Stimulated activated CD8-positive, alpha-beta memory T cell treated with anti-CD3 and anti-CD28 coated beads, Interleukin-15, amount 100 ng/mL, for 48 hours (primary cell): Measurements from ENCODE around the gene SENP7.
"Not testable (repeated sequence)": the region's sequence is repeated elsewhere in the genome, so short reads cannot be mapped to it uniquely, and the experiment has no call there.

Experiments used
- DNase-seq, 2 donors: peaks; one replicate each; pipeline ENCODE4 v3.0.0-alpha.2; 2020; ENCODE audit warnings: low read depth in 2 of 2

The SENP7 gene

DNA sequence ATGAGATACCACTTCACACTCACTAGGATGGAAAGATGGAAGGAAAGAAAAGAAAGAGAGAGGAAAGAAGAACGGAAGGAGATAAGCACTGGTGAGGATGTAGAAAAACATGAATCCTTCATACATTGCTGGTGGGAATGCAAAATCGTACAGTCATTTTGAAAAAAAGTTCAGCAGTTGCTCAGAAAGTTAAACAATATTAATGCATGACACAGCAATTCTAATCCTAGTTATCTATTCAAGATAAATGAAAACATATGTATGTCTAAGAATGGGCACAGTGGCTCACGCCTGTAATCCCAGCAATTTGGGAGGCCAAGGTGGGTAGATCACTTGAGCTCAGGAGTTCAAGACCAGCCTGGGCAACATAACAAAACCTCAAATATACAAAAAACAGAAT is 59.1 kb downstream of the SENP7 start:
- DNase-seq, result no peak

DNA sequence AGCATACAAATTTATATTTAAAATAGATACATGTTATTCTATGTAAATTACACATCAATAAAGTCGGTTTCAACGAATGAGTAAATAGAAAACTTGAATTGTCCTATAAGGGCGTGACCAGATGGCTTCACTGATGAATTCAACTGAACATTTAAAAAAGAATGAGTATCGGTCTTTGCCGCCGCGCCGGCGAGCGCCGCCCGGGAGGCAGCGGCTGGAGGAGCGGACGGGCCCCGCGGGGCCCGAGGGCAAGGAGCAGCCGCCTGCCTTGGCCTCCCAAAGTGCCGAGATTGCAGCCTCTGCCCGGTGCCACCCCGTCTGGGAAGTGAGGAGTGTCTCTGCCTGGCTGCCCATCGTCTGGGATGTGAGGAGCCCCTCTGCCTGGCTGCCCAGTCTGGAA is 74.4 kb downstream of the SENP7 start:
- DNase-seq, result not testable (repeated sequence)

DNA sequence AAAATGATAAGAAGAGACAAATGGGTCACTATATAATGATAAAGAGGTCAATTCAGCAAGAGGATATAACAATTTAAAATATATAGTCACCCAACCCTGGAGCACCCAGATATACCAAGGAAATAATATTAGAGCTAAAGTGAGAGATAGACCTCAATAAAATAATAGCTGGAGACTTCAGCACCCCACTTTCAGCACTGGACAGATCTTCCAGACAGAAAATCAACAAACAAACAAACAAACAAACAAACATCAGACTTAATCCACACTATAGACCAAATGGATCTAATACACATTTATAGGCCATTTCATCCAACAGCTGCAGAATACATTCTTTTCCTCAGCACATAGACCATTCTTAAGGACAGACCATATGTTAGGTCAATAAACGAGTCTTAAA is 79.4 kb downstream of the SENP7 start:
- no peak for DNase-seq

DNA sequence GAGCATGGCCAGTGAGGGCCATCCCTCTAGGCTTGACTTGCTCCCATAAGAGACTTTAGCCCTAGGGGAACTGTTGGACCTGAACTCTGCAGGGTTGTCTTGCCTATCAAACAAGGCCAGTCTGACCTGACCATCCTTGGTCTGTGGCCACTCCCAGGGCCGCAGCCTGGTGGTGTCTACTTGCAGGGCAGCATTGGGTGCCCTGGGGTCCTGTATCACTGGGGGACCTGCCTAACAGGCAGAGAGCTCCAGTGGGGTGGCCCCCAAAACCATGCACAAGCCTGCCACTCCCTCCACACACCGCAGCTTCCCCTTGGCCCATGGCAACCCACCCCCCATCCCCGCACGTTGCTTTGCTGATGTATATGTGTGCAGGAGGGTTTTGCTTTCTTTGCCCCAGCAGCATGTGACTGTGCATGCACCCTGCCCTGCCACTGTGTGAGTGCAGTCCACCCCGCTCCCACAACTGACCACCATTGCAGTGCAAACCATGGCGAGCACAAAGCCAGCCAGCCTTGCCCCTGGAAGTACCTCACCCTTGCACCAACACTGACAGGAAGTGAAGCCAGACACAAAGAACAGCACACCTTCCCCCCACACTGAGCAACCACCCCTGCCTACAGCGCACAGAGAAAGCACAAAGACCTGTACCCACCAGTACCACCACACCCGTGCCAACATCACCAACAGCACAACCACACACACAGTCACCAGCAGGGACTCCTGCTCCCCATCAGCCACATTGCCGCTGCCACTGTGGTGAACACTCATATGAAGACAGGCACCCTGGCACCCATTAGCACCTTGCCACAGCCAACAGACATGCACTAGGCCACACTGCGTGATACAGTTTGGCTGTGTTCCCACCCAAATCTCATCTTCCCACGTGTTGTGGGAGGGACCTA is 88.8 kb downstream of the SENP7 start:
- peak in 1 of 2 donors; percentile 4 for DNase-seq

- DNase-seq, result no peak
Measured at GRCh38 chr3:101418851-101419250, 94.2 kb downstream of the SENP7 start.

DNA sequence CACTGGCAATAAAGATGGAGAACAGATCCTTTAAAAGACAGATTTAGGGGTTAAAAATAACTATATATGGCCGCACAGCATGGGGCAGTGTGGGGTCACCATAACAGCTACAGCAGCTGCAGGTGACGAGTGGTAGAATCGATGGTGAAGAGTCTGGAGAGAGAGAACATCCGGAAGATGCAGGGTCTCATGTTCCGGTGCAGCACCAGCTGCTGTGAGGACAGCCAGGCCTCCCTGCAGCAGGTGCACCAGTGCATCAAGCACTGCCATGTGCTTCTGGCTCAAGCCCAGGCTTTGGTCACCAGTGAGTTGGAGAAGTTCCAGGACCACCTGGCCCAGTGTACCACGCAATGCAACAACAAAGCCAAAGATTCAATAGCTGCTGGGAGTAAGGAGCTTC is 98.9 kb downstream of the SENP7 start:
- DNase-seq, result no peak

GRCh38 chr3:101413656-101414055 is 99.4 kb downstream of the SENP7 start:
- no peak for DNase-seq

- DNase-seq, result no peak
Measured at GRCh38 chr3:101391413-101391950, 121.5 kb downstream of the SENP7 start.

DNA sequence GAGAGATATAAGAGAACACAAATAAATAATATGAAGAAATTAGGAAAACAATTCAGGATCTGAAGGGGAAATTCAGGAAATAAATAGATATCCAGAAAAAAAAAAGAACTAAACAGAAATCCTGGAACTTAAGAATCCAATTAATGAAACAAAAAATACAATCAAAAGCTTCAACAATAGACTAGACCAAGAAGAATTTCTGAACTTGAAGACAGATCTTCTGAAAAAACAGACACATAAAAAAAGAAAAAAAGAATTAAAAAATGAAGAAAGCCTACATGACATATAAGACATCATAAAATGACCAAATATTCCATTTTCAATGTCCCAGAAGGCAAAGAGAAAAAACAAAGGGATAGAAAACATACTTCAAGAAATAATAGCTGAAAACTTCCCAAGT is 124.3 kb downstream of the SENP7 start:
- no peak for DNase-seq

DNA sequence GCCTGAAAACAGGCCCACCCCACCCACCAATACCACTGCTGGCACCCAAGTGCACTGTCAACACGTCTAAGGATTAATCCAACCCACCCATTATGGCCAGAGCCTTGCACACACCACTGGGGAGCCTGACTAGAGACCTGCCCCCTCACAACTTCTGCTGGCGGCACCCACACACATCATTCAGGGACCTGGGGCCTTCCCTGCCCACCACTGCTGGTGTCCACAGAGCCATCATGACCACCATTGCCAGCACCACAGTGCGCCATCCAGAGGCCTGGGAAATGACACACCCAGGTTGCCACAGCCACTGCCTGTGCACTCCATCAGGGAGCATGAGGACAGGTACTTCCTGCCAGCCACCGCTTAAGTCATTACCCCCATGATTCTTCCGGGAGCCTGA is 125.7 kb downstream of the SENP7 start:
- no peak for DNase-seq

- no peak for DNase-seq
Measured at GRCh38 chr3:101384426-101384825, 128.6 kb downstream of the SENP7 start.

GRCh38 chr3:101383656-101384055 is 129.4 kb downstream of the SENP7 start:
- no peak for DNase-seq

GRCh38 chr3:101383156-101383575 is 129.8 kb downstream of the SENP7 start:
- no peak for DNase-seq

DNA sequence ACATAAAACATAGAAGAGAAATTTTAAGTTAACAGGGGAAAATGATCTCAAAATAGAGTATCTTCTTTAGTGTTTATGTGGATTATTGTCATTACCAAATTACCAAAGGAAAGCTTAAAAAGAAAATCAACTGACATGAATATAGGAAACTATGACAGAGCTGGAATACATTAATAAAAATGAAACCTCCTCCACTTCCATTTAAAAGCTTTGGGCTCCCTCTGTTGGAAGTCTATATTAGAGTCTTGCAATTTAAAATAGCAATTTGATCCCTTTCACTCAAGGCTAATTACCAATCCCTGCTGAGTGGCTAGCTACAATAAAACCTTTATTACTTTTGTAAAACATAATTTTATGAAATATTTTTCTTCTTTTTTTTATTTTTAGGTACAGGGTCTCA is 131.2 kb downstream of the SENP7 start:
- DNase-seq, result no peak

DNA sequence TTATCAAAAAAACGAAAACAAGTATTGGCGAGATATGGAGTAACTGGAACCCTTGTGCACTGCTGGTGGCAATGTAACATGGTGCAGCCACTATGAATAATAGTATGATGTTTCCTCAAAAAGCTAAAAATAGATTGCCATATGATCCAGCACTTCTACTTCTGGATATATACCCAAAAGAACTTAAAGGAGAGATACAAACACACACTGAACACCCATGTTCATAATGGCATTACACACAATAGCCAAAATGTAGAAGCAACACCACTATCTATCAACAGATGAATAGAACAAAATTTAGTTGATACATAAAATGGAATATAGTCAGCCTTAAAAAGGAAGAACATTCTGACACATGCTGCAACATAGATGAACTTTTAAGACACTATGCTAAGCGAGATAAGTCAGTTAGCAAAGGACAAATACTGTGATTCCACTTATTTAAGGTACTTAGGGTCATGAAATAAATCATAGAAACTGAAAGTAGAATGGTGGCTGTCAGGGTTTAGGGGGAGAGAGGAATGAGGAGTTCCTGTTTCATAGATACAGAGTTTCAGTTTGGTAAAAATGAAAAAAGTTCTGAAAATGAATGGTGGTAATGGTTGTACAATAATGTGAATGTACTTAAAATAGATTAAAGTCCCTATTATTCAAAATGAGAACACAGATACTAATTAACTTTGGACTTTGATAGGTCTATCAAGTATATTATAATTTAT is 133.2 kb downstream of the SENP7 start:
- DNase-seq, result no peak

DNA sequence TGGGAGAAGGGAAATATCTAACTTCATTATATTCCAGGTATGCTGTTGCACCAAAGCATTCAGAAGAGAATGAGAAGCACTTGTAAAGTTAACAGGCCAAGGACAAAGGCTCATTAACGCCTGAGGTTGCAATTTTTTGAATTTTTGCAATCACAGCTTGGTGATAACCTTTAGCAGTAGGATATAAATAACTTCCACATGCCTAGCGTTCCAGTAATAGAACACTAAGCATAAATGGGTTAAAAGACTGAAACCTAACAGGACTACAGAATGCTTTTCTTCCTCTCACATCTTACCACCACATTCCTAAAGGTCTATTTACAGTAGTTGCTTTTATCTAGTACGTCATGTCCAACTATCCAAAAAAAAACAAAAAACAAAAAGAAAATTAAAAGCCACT is 135.2 kb downstream of the SENP7 start:
- DNase-seq, result no peak

GRCh38 chr3:101377209-101377608 is 135.8 kb downstream of the SENP7 start:
- DNase-seq, result no peak

DNA sequence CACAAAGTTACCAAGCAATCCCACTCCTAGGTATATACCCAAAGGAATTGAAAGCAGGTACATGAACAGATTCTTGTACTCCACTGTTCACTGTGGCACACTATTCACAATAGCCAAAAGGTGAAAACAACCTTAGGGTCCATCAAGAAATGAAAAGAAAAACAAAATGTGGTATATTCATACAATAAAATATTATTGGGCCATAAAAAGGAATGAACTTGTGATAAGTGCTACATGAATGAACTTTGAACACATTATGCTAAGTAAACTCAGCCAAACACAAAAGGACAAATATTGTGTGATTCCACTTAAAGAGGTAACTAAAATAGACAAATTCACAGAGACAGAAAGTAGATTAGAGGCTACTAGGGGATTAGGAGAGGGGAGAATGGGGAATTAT is 137.4 kb downstream of the SENP7 start:
- no peak for DNase-seq

GRCh38 chr3:101362406-101362805 is 150.6 kb downstream of the SENP7 start:
- no peak for DNase-seq

- DNase-seq, result no peak
Measured at GRCh38 chr3:101351829-101352228, 161.2 kb downstream of the SENP7 start.

DNA sequence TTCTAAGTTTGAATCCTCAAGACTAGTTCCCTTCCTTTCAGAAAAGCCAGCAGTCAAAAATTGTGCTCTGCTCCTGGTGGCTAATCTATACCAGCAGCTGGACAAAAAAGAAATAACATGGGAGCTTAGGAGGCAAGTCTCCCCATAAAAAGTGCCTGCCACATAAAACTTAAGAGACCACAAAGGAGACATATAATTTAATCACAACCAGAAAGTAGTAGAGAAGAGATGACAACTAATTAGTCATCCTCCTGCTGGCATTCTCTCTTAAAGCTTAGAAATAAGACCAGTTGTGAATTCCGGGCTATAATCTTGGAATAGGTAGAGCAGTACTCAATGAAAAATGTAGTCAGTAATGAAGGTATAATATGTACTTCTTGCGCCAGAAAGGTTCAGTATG is 172.4 kb downstream of the SENP7 start:
- no peak for DNase-seq

DNA sequence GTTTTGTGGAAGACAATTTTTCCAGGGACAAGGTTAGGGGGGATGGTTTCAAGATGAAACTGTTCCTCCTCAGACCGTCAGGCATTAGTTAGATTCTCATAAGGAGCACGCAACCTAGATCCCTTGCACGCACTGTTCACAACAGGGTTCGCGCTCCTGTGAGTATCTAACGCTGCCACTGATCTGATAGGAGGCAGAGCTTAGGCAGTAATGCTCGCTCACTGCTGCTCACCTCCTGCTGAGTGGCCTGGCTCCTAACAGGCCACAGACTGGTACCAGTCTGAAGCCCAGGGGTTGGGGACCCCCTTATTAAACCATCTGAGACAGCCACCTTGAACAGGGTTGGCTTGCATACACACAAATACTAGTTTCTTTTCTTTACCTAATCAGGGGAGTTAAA is 179.1 kb downstream of the SENP7 start:
- no peak for DNase-seq
